PC-9 (cell line): ENCODE results near the gene TANC1.

Experiments
- CTCF ChIP-seq: fragments of 200-600 bp; sonication (generic); conservative IDR thresholded peaks from 2 replicates; pipeline ENCODE4 v1.6.1; 2017; ENCODE audit warnings: mixed run types, antibody characterized with exemption, mild to moderate bottlenecking, moderate library complexity
- EZH2 ChIP-seq: fragments of 200-600 bp; sonication (generic); IDR thresholded peaks from 2 replicates; pipeline ENCODE4 v1.8.0; 2017; ENCODE audit warnings: antibody characterized with exemption, low read depth

DNA sequence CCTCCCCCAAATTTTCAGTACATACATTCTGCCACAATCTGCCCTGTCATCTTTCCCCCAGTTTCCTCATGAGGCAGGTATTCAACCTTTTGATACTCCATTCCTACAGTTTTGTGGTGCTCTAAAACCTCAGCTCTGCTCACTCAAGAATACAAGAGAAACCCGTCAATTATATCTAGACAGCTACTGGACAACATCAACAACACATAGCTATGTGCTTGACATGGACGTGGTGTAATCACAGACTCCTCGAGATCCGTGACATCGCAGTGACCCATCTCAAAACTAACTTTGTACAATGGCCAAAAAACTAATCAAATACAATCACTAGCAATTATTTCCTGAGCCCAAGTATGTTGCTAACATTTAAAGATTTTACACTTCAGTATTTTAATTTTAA lies 294.5 kb downstream of the TANC1 start:
- TF ChIP-seq CTCF (no peak), EZH2 (no peak)
